ENCODE data around the gene FBP2.

DNA sequence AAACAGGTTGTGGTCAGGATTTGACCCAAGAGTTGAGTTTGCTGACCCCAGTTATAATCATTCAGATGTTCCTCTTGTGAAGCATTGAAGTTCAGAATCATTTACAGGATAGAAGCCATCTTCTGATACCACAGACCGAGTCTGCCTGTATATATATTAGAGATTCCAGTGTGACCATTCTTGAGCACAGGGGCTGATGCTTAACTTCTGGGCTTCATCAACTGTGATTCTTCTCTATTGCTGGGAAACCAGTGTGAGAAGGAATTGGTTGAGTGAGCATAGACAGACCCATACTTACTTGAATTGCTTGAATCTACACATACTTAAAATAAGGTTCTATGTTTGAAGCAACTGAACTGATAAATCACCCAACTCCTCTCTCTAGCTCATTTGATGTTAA is 66.7 kb downstream of the FBP2 start:
- TF ChIP-seq POLR2A (IDR thresholded peaks at IDR 0.05; ENCODE audit: low read depth, low read length) (no peak), CEBPB (IDR thresholded peaks at IDR 0.05; ENCODE audit: low read depth, low read length) (no peak), SMC3 (IDR thresholded peaks at IDR 0.05; ENCODE audit: low read depth, low read length) (no peak), RCOR1 (IDR thresholded peaks at IDR 0.05; ENCODE audit: insufficient replicate concordance, low read length) (no peak), MAZ (IDR thresholded peaks at IDR 0.05; ENCODE audit: borderline replicate concordance, low read depth, low read length) (no peak), MAFK (IDR thresholded peaks at IDR 0.05; ENCODE audit: low read depth, low read length) (no peak), MXI1 (IDR thresholded peaks at IDR 0.05; ENCODE audit: borderline replicate concordance, low read depth, low read length) (no peak), RFX5 (IDR thresholded peaks at IDR 0.05; ENCODE audit: low read depth, low read length) (no peak), NFE2L2 (IDR thresholded peaks at IDR 0.05; ENCODE audit: low read depth, low read length) (no peak), RAD21 (IDR thresholded peaks at IDR 0.05; ENCODE audit: low read length) (no peak), FOS (IDR thresholded peaks at IDR 0.05; ENCODE audit: low read depth, low read length) (no peak)
- TF ChIP-seq, protein P1, sequence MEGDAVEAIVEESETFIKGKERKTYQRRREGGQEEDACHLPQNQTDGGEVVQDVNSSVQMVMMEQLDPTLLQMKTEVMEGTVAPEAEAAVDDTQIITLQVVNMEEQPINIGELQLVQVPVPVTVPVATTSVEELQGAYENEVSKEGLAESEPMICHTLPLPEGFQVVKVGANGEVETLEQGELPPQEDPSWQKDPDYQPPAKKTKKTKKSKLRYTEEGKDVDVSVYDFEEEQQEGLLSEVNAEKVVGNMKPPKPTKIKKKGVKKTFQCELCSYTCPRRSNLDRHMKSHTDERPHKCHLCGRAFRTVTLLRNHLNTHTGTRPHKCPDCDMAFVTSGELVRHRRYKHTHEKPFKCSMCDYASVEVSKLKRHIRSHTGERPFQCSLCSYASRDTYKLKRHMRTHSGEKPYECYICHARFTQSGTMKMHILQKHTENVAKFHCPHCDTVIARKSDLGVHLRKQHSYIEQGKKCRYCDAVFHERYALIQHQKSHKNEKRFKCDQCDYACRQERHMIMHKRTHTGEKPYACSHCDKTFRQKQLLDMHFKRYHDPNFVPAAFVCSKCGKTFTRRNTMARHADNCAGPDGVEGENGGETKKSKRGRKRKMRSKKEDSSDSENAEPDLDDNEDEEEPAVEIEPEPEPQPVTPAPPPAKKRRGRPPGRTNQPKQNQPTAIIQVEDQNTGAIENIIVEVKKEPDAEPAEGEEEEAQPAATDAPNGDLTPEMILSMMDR (conservative IDR thresholded peaks at IDR 0.05; ENCODE audit: low read depth, low read length): no peak
- TF ChIP-seq, protein P2, sequence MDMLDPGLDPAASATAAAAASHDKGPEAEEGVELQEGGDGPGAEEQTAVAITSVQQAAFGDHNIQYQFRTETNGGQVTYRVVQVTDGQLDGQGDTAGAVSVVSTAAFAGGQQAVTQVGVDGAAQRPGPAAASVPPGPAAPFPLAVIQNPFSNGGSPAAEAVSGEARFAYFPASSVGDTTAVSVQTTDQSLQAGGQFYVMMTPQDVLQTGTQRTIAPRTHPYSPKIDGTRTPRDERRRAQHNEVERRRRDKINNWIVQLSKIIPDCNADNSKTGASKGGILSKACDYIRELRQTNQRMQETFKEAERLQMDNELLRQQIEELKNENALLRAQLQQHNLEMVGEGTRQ (IDR thresholded peaks at IDR 0.05; ENCODE audit: low read depth, low read length): no peak

All from IMR-90 (cell line).